Upper lobe of left lung (tissue), 4 donors: Measurements from ENCODE around the gene BCOR.

Experiments
- EP300 ChIP-seq, 4 donors: sonication (generic); formaldehyde crosslinking; IDR thresholded peaks; one replicate each; pipeline ENCODE4 v1.5.1; 2017; ENCODE audit warnings: antibody characterized with exemption in 4 of 4, control low read depth in 2 of 4
- POLR2A ChIP-seq, 4 donors: fragments of 450-650 bp; IDR thresholded peaks; one replicate each; pipeline ENCODE4 v1.5.1; 2016 to 2017; ENCODE audit warnings: antibody characterized with exemption in 4 of 4, mild to moderate bottlenecking in 2 of 4
- POLR2AphosphoS5 ChIP-seq, 2 donors: sonication (generic); formaldehyde crosslinking; IDR thresholded peaks; one replicate each; pipeline ENCODE4 v1.5.1; 2017; ENCODE audit warnings: antibody characterized with exemption in 2 of 2
- TF ChIP-seq, protein P1 (sequence below), 6 experiments: fragments of 450-650 bp in 4 of 6; fragments of 200-600 bp in 2 of 6; sonication (generic) in 2 of 6; IDR thresholded peaks; one replicate each; pipeline ENCODE4 v1.5.1; 2016 to 2019; ENCODE audit warnings: antibody characterized with exemption in 6 of 6

DNA sequence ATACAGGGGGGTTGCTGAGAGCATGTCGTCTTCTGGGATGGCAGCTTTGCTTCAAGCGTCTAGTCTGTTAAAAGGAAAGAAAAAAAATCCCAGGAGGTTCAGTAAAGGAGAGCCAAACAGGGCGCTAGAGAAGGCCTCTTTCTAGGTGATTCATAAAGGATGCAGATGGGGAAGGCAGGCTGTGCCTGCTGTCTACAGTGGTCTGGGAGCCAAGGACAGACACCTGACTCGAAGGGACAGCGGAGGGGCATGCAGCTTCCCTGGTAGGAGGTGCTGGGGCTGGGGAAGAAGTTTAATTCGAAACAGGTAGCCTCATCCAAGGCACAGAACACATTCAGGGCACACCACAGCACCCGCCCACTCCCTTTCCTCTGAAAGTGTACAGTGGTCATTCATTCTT lies 19.9 kb downstream of the BCOR start:
- TF ChIP-seq, protein P1, sequence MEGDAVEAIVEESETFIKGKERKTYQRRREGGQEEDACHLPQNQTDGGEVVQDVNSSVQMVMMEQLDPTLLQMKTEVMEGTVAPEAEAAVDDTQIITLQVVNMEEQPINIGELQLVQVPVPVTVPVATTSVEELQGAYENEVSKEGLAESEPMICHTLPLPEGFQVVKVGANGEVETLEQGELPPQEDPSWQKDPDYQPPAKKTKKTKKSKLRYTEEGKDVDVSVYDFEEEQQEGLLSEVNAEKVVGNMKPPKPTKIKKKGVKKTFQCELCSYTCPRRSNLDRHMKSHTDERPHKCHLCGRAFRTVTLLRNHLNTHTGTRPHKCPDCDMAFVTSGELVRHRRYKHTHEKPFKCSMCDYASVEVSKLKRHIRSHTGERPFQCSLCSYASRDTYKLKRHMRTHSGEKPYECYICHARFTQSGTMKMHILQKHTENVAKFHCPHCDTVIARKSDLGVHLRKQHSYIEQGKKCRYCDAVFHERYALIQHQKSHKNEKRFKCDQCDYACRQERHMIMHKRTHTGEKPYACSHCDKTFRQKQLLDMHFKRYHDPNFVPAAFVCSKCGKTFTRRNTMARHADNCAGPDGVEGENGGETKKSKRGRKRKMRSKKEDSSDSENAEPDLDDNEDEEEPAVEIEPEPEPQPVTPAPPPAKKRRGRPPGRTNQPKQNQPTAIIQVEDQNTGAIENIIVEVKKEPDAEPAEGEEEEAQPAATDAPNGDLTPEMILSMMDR (IDR thresholded peaks at IDR 0.05) = no peak
- TF ChIP-seq POLR2A (IDR thresholded peaks at IDR 0.05) (no peak), EP300 (IDR thresholded peaks at IDR 0.05) (no peak), POLR2AphosphoS5 (IDR thresholded peaks at IDR 0.05) (no peak)
